PC-9 (cell line): ENCODE data around the gene SLC17A7. TPM values are rescaled to one million over a fixed set of nuclear protein-coding genes. Genes with fewer than 3 reads are reported as not detected.

Experiments used
- BruUV-seq: library from RNA; stranded (reverse); fragments of 400-500 nt; replicated peaks from 2 replicates; lab custom pipeline; 2021; lab: Mats Ljungman, UMichigan
- CTCF ChIA-PET: fragments of 300-600 bp; sonication (Branson Sonifier 250); formaldehyde crosslinking; loops from one replicate; lab custom pipeline; 2022; ENCODE audit warnings: antibody characterized with exemption; lab: Charles Lee
- POLR2A ChIA-PET: fragments of 300-600 bp; sonication (Branson Sonifier 250); formaldehyde crosslinking; loops from one replicate; lab custom pipeline; 2022; ENCODE audit warnings: antibody characterized with exemption; ENCODE audit not compliant: unreplicated experiment; lab: Charles Lee
- DNase-seq, 2 experiments: peaks; one replicate each; pipeline versions ENCODE4 v3.0.0 to v3.0.0-alpha.2; 2015 to 2022; ENCODE audit warnings: mixed read lengths in 1 of 2
- H2AFZ ChIP-seq: fragments of 200-600 bp; sonication (generic); 2 replicates; pipeline ENCODE4 v1.8.1; 2017; ENCODE audit warnings: antibody characterized with exemption
- H3F3A ChIP-seq: fragments of 200-600 bp; sonication (generic); 2 replicates; pipeline ENCODE4 v1.8.1; 2017; ENCODE audit warnings: antibody characterized with exemption, mild to moderate bottlenecking, low read depth; ENCODE audit not compliant: insufficient read depth
- H3K27ac ChIP-seq: fragments of 200-600 bp; sonication (generic); 2 replicates; pipeline ENCODE4 v1.6.1; 2016; ENCODE audit warnings: mixed run types
- H3K27me3 ChIP-seq: fragments of 200-600 bp; sonication (generic); 2 replicates; pipeline ENCODE4 v1.6.1; 2016; ENCODE audit warnings: low read depth, mixed run types; ENCODE audit not compliant: insufficient read depth
- H3K36me3 ChIP-seq: fragments of 200-600 bp; sonication (generic); 2 replicates; pipeline ENCODE4 v1.6.1; 2016; ENCODE audit warnings: low read depth, mixed run types
- H3K4me1 ChIP-seq: fragments of 200-600 bp; sonication (generic); replicated peaks from 2 replicates; pipeline ENCODE4 v1.6.1; 2016; ENCODE audit warnings: mixed run types; ENCODE audit not compliant: insufficient read depth
- H3K4me2 ChIP-seq: fragments of 200-600 bp; sonication (generic); 2 replicates; pipeline ENCODE4 v1.6.1; 2017; ENCODE audit warnings: mixed run types
- H3K4me3 ChIP-seq: fragments of 200-600 bp; sonication (generic); 2 replicates; pipeline ENCODE4 v1.6.1; 2016; ENCODE audit warnings: mixed run types
- H3K79me2 ChIP-seq: fragments of 200-600 bp; sonication (generic); 2 replicates; pipeline ENCODE4 v1.6.1; 2017; ENCODE audit warnings: low read depth, mixed run types
- H3K9me2 ChIP-seq: fragments of 200-600 bp; sonication (generic); 2 replicates; pipeline ENCODE4 v1.8.1; 2017; ENCODE audit warnings: mild to moderate bottlenecking; ENCODE audit not compliant: insufficient read depth
- H3K9me3 ChIP-seq: fragments of 200-600 bp; sonication (generic); 2 replicates; pipeline ENCODE4 v1.8.1; 2016; ENCODE audit warnings: low read depth; ENCODE audit not compliant: insufficient read depth
- H4K20me1 ChIP-seq: fragments of 200-600 bp; sonication (generic); 2 replicates; pipeline ENCODE4 v1.8.1; 2017; ENCODE audit not compliant: insufficient read depth
- CTCF ChIP-seq: fragments of 200-600 bp; sonication (generic); conservative IDR thresholded peaks from 2 replicates; pipeline ENCODE4 v1.6.1; 2017; ENCODE audit warnings: mixed run types, antibody characterized with exemption, mild to moderate bottlenecking, moderate library complexity
- EZH2 ChIP-seq: fragments of 200-600 bp; sonication (generic); IDR thresholded peaks from 2 replicates; pipeline ENCODE4 v1.8.0; 2017; ENCODE audit warnings: antibody characterized with exemption, low read depth
- intact Hi-C: fragments of 100-400 bp; cut with micrococcal nuclease; formaldehyde crosslinking; loops from one replicate; pipeline ENCODE4 v1.10.0; 2022; ENCODE audit not compliant: unreplicated experiment
- total RNA-seq: library from RNA; stranded (reverse); gene quantifications from 2 replicates; pipeline ENCODE4 v1.2.3, GENCODE V29; 2021

SLC17A7 gene
- total RNA-seq, 1 experiment from 2014 or later = 0.68 TPM

- Histone ChIP-seq H3K27ac (no peak overlapping the region), H3K27me3 (peaks cover 46% of the 10 kb centered on the region), H3K79me2 (no peaks in the 10 kb centered on the region), H3K9me2 (no peaks in the 10 kb centered on the region), H3K4me2 (no peak overlapping the region), H2AFZ (no peak overlapping the region), H3K4me1 (no peaks in the 10 kb centered on the region), H3K4me3 (no peak overlapping the region), H3F3A (peaks cover 6% of the 10 kb centered on the region; the same call in 1 of the 2 replicates), H3K36me3 (no peaks in the 10 kb centered on the region), H3K9me3 (no peaks in the 10 kb centered on the region), H4K20me1 (no peaks in the 10 kb centered on the region)
- intact Hi-C loops = no loop called here
- TF ChIP-seq CTCF = no peak
- TF ChIP-seq EZH2 = no peak
- CTCF ChIA-PET = no interaction called here
- DNase-seq = no peak
- no TSS peak for BruUV-seq
- POLR2A ChIA-PET = no interaction called here
Measured at GRCh38 chr19:49431330-49431749, 10.0 kb downstream of the SLC17A7 start.

GRCh38 chr19:49430678-49431329 is 10.5 kb downstream of the SLC17A7 start:
- DNase-seq = no peak
- Histone ChIP-seq H3K4me2 (no peak overlapping the region), H3K79me2 (no peaks in the 10 kb centered on the region), H3K4me1 (no peaks in the 10 kb centered on the region), H3K9me3 (no peaks in the 10 kb centered on the region), H3K4me3 (no peak overlapping the region), H3F3A (peaks cover 6% of the 10 kb centered on the region; the same call in 1 of the 2 replicates), H3K27me3 (peaks cover 51% of the 10 kb centered on the region), H3K36me3 (no peaks in the 10 kb centered on the region), H3K9me2 (no peaks in the 10 kb centered on the region), H4K20me1 (no peaks in the 10 kb centered on the region), H2AFZ (no peak overlapping the region), H3K27ac (no peak overlapping the region)
- POLR2A ChIA-PET = no interaction called here
- CTCF ChIA-PET = no interaction called here
- no peak for TF ChIP-seq EZH2
- TF ChIP-seq CTCF = peak; percentile 36; the same call in 1 of the 2 replicates
- intact Hi-C loops = no loop called here
- BruUV-seq = no TSS peak

GRCh38 chr19:49430172-49430677 is 11.1 kb downstream of the SLC17A7 start:
- intact Hi-C loops = no loop called here
- H2AFZ ChIP-seq = no peak overlapping the region
- H3K79me2 ChIP-seq = no peaks in the 10 kb centered on the region
- CTCF ChIA-PET = no interaction called here
- no peak overlapping the region for H3K27ac ChIP-seq
- H3K4me3 ChIP-seq = no peak overlapping the region
- no peaks in the 10 kb centered on the region for H4K20me1 ChIP-seq
- H3K36me3 ChIP-seq = no peaks in the 10 kb centered on the region
- no peak overlapping the region for H3K4me2 ChIP-seq
- H3F3A ChIP-seq = peaks cover 6% of the 10 kb centered on the region; the same call in 1 of the 2 replicates
- DNase-seq = no peak
- TF ChIP-seq CTCF (no peak), EZH2 (no peak)
- H3K4me1 ChIP-seq = no peaks in the 10 kb centered on the region
- H3K27me3 ChIP-seq = peaks cover 57% of the 10 kb centered on the region
- no peaks in the 10 kb centered on the region for H3K9me2 ChIP-seq
- no peaks in the 10 kb centered on the region for H3K9me3 ChIP-seq
- POLR2A ChIA-PET = no interaction called here
- no TSS peak for BruUV-seq
